Right cardiac atrium (tissue), 5 donors: ENCODE measurements around the gene PGA5. TPM values are rescaled to one million over a fixed set of nuclear protein-coding genes. Genes with fewer than 3 reads are reported as not detected.

Experiments used
- ATAC-seq, 2 donors: fragments of 200-7000 bp; cut with Tn5 transposase; one replicate each; pipeline versions ENCODE4 v1.8.0 to v1.9.1; 2020; ENCODE audit warnings: moderate library complexity in 2 of 2, mild to moderate bottlenecking in 1 of 2
- DNase-seq, 3 donors: peaks; one replicate each; pipeline ENCODE4 v3.0.0-alpha.2; 2020
- H3K27ac ChIP-seq: one replicate; pipeline ENCODE4 v1.5.1; 2013; ENCODE audit warnings: mild to moderate bottlenecking, low read length, control low read depth, moderate library complexity
- H3K27me3 ChIP-seq: one replicate; pipeline ENCODE4 v1.6.1; 2013; ENCODE audit not compliant: control insufficient read depth, insufficient read depth
- H3K4me1 ChIP-seq: one replicate; pipeline ENCODE4 v1.6.1; 2013; ENCODE audit warnings: low read length; ENCODE audit not compliant: control insufficient read depth, insufficient read depth
- H3K4me3 ChIP-seq: one replicate; pipeline ENCODE4 v1.5.1; 2013; ENCODE audit warnings: low read length, control low read depth
- H3K9me3 ChIP-seq: one replicate; pipeline ENCODE4 v1.6.1; 2013; ENCODE audit warnings: low read length; ENCODE audit not compliant: control insufficient read depth
- WGBS: extraction: QIAGEN DNeasy Blood & Tissue Kit; methylation state at CpG from one replicate; pipeline ENCODE4 v1.1.7; 2013; 5-methylcytosine and 5-hydroxymethylcytosine counted together
- intact Hi-C, 4 donors: fragments of 100-400 bp; cut with DNase I; formaldehyde crosslinking; loops; one replicate each; pipeline versions ENCODE4 v1.11.0 to v1.14.0; 2022 to 2023
- polyA plus RNA-seq: library from polyadenylated mRNA; stranded (reverse); fragments of 200-250 nt; gene quantifications from one replicate; pipeline ENCODE4 v1.2.3, GENCODE V29; 2013
- total RNA-seq, 4 donors: library from RNA; stranded (reverse); fragmentation: NEBNext Ultra II Directional; extraction: Animal tissue kit (Norgen Biotek cat#: 25700); gene quantifications; one replicate each; pipeline ENCODE4 v1.2.1, GENCODE V29; 2021
- donor health status: healthy with polysubstance abuse.
- donor health status: DM: no; HTN: yes; CAD: no.
- donor health status: DM: no; HTN: no; CAD: no.
- donor health status: DM: no; HTN: yes; CAD: no; lungs with severe emphysema.
- donor health status: DM: yes; HTN: yes; CAD: no.

The PGA5 gene
- total and polyA plus RNA-seq, 5 donors = 0.54 to 3.6 (median 1.1) TPM

DNA sequence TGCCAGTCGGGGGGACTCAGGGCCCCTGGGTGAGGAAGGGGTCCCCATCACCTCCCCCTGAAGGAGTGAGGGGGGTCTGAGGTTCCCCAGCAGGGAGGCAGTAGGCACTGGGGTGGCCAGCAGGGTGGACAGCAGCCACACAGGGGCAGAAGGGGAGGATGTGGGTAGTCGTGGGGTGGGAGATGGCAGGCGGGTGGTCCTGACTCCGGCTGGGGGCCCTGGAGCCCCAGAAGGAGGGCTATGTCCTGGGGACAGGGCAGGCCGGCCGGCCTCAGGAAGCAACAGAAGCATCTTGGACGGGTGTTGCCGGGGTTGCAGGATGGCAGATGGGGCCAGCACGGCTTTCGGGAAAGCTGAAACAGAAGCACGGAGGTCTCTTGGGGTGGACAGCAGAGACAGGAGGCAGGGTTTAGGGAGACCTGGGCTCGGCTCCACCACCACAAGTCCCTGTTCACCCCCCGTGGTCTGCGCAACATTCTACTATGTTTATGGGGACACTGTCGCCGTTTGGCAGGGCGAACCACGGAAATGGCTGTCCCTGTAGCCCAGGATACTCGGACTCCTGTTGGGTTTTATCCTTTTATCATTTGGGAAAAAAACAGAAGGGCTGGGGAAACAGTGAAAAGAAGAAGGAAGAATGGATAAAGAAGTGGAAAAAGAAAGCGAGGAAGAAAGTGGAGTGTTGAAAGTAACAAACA lies 40.1 kb downstream of the PGA5 start:
- Histone ChIP-seq H3K27ac (no peak overlapping the region), H3K4me3 (no peak overlapping the region), H3K4me1 (no peaks in the 10 kb centered on the region), H3K27me3 (no peaks in the 10 kb centered on the region), H3K9me3 (no peaks in the 10 kb centered on the region)
- DNase-seq (no peak), ATAC-seq (peak in 1 of 2 donors; percentile 34)
- intact Hi-C loops = no loop called here
- WGBS = 90% methylated on average over 20 of the region's 20 CpGs

DNA sequence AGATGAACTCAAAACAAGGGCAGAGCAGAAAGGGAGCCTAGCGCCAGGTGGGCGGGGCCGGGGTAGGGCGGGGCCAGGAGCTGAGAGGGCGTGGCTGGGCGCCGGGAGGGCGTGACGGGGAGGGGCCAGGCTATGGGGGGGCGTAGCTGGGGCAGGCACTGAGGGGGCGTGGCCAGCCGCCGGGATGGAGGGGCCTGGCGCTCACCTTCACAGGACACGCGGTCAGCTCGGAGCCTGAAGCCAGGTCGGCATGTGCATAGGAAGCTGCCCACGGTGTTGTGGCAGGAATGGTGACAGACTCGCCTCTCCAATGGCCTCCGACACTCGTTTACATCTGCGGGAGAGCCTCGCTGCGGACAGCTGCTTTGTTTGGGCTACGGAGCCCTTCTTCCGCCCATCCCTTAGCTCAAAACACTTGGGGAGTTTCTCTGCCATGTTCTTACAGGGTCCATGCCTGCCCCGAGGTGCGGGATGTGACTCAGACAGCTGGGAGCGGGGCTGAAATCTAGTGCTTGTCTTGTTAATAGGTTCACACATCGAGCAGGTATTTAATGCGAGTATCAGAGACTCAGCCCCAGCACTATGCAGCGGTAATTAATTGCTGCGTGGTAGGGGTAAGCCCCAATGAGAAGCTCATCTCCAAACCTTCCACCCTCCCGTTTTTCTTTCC lies 40.7 kb downstream of the PGA5 start:
- no peaks in the 10 kb centered on the region for H3K4me1 ChIP-seq
- peak; percentile 52 to 87 (median 78) for DNase-seq
- no peak overlapping the region for H3K27ac ChIP-seq
- ATAC-seq = peak; percentile 87 to 93
- H3K27me3 ChIP-seq = no peaks in the 10 kb centered on the region
- 45% methylated on average over 35 of the region's 35 CpGs for WGBS
- intact Hi-C loops = no loop called here
- no peaks in the 10 kb centered on the region for H3K9me3 ChIP-seq
- H3K4me3 ChIP-seq = no peak overlapping the region

- no peaks in the 10 kb centered on the region for H3K9me3 ChIP-seq
- DNase-seq (no peak), ATAC-seq (no peak)
- no peaks in the 10 kb centered on the region for H3K27me3 ChIP-seq
- WGBS = 90% methylated on average over 4 of the region's 4 CpGs
- intact Hi-C loops = no loop called here
- H3K27ac ChIP-seq = no peak overlapping the region
- no peaks in the 10 kb centered on the region for H3K4me1 ChIP-seq
- no peak overlapping the region for H3K4me3 ChIP-seq
Observed at GRCh38 chr11:61283613-61284012, 42.6 kb downstream of the PGA5 start.

DNA sequence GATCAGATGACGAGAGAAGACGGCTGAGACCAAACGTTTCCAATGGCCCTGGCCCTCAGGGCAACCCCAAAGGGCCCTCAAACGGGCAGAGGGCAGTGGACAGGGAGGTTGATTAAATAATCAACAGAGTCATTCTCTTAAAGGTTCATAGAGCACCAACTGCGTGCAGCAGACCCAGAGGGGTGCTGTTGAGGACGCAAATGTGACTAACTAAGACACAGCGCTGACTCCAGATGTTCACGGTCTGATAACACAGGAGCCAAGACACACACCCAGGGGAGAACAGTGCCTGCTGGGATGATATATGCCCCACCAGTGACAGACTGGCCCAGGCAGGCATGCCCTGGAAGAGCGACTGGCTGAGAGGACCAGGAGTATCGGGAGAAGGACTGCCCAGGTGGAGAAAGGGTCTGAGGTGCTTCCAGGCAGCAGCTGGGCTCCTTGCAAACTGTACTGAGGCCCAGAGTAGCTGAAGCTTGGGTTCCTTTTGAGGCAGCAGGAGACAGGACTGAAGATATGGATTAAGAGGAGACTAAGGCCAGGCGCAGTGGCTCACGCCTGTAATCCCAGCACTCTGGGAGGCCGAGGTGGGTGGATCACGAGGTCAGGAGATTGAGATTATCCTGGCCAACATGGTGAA lies 46.5 kb downstream of the PGA5 start:
- H3K27ac ChIP-seq = no peak overlapping the region
- 85% methylated on average over 14 of the region's 14 CpGs for WGBS
- intact Hi-C loops = no loop called here

DNA sequence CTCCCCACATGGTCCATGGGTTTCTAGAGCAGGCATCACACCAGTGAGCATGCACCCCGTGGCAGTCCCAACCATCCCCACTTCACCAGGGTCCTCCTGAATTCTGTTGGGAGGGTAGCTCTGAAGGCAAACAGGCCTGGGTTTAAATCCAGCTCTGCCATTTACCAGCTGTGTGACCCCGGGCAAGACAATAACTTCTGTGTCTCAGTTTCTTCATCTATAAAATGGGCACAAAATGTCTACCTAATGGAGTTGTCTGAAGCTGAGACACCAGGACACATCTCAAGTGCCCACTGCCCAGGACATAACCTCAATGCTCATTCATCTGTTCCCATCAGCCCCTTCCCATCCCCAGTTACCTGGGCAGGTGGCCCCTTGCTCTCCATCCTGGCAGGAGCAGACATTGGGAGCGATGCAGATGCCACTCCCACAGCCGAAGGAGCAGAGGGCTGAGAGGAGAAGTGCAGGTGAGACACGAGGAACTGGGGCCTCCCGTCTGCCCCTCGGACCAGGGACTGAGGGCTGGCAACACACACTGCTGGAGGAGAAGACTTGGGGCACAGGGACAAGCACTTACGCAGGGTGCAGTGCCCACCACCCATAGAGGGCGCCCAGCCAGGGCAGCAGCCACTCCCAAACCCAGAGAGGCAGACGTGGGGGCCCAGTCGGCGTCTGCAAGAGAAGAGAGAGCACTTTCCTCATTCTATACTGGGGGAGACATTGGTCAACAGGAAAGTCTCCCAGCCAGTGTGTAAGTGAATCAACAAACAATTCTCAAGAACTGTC lies 50.1 kb downstream of the PGA5 start:
- no peaks in the 10 kb centered on the region for H3K9me3 ChIP-seq
- 88% methylated on average over 12 of the region's 12 CpGs for WGBS
- DNase-seq (peak in 1 of 3 donors; percentile 20), ATAC-seq (no peak)
- no peak overlapping the region for H3K4me3 ChIP-seq
- peaks cover 5% of the 10 kb centered on the region for H3K4me1 ChIP-seq
- no peaks in the 10 kb centered on the region for H3K27me3 ChIP-seq
- intact Hi-C loops = no loop called here
- H3K27ac ChIP-seq = no peak overlapping the region

More for the DNA sequence above, 46.5 kb downstream of the PGA5 start:
- no peaks in the 10 kb centered on the region for H3K9me3 ChIP-seq
- ATAC-seq (no peak), DNase-seq (no peak)
- H3K4me1 ChIP-seq = no peaks in the 10 kb centered on the region
- no peak overlapping the region for H3K4me3 ChIP-seq
- H3K27me3 ChIP-seq = no peaks in the 10 kb centered on the region

DNA sequence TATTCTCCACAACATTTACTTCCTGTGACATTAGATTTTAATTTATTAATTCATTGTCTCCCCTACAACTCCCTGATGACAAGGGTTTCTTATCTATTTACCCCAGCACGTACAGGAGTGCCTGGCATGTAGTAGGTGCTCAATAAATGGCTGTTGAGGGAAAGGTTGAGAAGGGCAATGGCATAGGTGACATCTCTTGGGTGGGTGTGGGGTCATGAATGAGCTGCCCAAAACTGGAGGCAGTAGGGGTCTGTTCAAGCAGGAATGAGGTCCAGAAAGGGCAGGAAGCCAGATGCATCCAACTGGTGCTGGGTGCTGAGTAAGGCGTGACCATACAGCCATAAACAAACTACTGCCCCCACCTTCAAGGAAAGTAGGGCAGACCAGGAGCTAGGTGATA lies 51.4 kb downstream of the PGA5 start:
- Histone ChIP-seq H3K4me3 (no peak overlapping the region), H3K27ac (no peak overlapping the region), H3K27me3 (no peaks in the 10 kb centered on the region), H3K9me3 (no peaks in the 10 kb centered on the region), H3K4me1 (peaks cover 5% of the 10 kb centered on the region)
- intact Hi-C loops = no loop called here
- WGBS = 90% methylated on average over 2 of the region's 2 CpGs
- no peak for DNase-seq
- no peak for ATAC-seq

DNA sequence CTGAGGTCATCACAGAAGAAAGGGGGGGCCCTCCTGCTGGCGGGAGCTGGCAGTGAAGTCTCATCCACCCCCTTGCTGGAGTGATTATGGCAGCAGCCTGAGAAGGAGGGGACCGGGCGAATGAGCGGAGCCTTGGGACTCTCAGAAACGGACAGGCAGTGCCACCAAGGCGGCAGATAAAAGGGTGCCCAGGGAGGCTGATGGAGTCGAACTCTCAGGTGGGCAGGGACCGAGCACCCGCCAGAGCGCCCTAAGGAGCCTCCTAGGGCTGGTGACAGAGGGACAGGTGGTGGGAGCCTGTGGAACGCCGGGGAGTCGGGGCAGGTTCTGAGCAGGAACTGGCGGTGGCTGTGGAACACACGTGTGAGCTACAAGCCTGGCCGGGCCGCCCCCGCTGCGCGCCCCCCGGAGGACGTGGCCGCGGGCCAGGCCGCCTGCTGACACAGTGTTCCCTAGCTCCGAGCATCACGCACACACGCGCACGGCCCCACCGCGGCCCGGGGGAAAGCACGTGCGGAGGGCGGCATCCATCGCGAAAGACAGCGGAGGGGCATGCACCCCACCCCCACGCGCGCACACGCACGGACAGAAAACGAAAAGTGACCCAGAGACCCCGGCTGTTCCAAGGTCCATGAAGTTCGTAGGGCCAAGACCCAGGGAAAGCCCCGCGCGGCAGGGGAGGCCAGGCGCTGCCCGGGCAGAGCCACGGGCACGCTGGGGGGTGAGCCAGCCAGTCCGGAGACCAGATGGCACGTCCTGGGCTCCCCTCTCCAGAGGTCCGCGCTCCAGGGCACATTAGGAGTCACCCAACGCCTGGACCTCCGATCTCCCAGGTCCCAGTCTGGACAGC lies 53.1 kb downstream of the PGA5 start:
- WGBS = under 1% methylated on average over 60 of the region's 60 CpGs
- no peak overlapping the region for H3K27ac ChIP-seq

DNA sequence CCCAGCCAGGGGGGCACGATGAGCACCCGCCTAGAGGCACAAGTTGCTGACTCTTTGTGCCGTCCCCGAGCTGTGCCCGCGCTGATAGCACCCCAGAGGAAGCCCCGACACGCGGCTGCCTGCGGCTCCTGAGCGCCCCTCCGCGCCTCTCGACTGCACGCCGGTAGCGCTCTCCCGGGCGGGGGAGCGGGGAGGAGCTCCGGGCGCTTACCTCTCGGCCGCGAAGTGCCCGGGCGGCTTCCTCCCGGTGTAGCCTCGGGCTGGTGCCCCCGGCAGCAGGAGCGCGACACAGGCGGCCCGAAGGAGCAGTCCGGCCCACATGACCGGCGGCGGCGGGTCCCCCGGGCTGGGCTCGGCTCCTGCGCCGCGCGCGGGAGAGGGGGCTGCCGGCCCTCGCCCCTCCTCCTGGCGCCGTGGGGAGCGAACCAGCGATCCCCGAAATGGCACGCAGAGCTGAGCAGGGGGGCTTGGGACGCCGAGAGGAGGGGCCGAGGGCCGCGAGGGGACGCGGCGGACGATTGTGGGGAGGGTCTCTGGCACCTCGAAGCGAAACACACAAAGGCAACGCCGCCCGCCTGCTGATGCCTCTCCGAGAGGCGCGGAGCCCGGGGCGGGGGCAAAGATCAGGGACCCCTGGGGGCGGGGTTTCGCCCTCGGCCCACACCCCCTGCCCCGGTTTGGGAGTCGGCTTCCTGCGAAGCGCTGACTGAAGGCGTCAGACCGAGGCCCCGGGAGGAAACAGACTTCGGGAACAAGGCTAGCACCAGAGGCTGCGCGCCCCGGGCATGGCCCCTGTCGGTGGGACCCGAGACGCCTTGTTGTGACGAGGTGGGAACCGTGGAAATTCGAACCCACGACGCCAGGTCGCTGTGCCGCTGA lies 54.0 kb downstream of the PGA5 start, which contains the start of gene VWCE:
VWCE (minus strand) TSS at position 600 of the 879 bp plus-strand sequence; CDS start at position 321, 279 bp downstream.
- ATAC-seq (peak; percentile 67 to 71), DNase-seq (peak; percentile 61 to 84 (median 83))
- Histone ChIP-seq H3K4me1 (peaks cover 8% of the 10 kb centered on the region), H3K27me3 (no peaks in the 10 kb centered on the region), H3K27ac (no peak within 1 kb of the TSS), H3K4me3 (peak within 1 kb of the TSS; percentile 62), H3K9me3 (no peaks in the 10 kb centered on the region)
- intact Hi-C loops = no loop called here
- WGBS = 2% methylated on average over 97 of the region's 97 CpGs

More for the DNA sequence above, 53.1 kb downstream of the PGA5 start:
- H3K9me3 ChIP-seq = no peaks in the 10 kb centered on the region
- H3K4me1 ChIP-seq = peaks cover 8% of the 10 kb centered on the region
- DNase-seq (peak; percentile 61 to 89 (median 80)), ATAC-seq (peak; percentile 58)
- H3K4me3 ChIP-seq = peak overlapping the region; percentile 62
- intact Hi-C loops = no loop called here
- H3K27me3 ChIP-seq = no peaks in the 10 kb centered on the region

DNA sequence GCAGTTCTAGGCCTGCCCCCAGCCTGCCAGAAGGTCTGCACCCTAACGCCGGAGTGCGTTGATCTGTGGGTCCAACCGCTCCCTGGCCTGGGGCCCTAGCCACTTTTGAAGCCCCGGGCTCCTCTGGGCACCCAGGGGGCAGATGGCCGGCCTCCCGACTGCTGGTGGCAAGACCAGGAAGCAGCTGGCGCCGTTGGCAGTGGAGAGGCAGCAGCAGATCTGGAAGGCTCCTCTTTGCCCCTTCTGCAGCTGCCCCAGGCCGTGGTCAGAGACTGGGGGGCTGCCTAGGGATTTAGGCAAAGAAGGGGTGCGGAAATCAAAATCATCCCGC lies 54.6 kb downstream of the PGA5 start:
- H3K27me3 ChIP-seq = no peaks in the 10 kb centered on the region
- H3K4me1 ChIP-seq = peaks cover 8% of the 10 kb centered on the region
- ATAC-seq = no peak
- H3K9me3 ChIP-seq = no peaks in the 10 kb centered on the region
- 56% methylated on average over 12 of the region's 12 CpGs for WGBS
- intact Hi-C loops = no loop called here
- DNase-seq = peak in 1 of 3 donors; percentile 40
- no peak overlapping the region for H3K27ac ChIP-seq
- H3K4me3 ChIP-seq = no peak overlapping the region
